HUES6 (cell line): ENCODE measurements around the gene RNF14.

Experiments used
- H3K27ac ChIP-seq: 2 replicates; pipeline ENCODE4 v1.7.0; 2013; ENCODE audit warnings: low read depth, mild to moderate bottlenecking, low read length, inconsistent platforms
- H3K27me3 ChIP-seq: 2 replicates; pipeline ENCODE4 v1.6.1; 2013; ENCODE audit warnings: low read length; ENCODE audit not compliant: control insufficient read depth, insufficient read depth
- H3K36me3 ChIP-seq: 2 replicates; pipeline ENCODE4 v1.6.1; 2013; ENCODE audit warnings: low read length; ENCODE audit not compliant: control insufficient read depth, insufficient read depth
- H3K4me1 ChIP-seq: 2 replicates; pipeline ENCODE4 v1.6.1; 2013; ENCODE audit warnings: low read length; ENCODE audit not compliant: control insufficient read depth, insufficient read depth
- H3K4me3 ChIP-seq: 2 replicates; pipeline ENCODE4 v1.5.1; 2013; ENCODE audit warnings: low read depth, low read length
- H3K9ac ChIP-seq: one replicate; pipeline ENCODE4 v1.6.1; 2013; ENCODE audit warnings: mild to moderate bottlenecking, low read length
- H3K9me3 ChIP-seq: 2 replicates; pipeline ENCODE4 v1.6.1; 2013; ENCODE audit warnings: low read depth, low read length; ENCODE audit not compliant: control insufficient read depth, insufficient read depth

Gene RNF14

GRCh38 chr5:142009886-142010285 is 41.0 kb downstream of the RNF14 start:
- H3K27me3 ChIP-seq: no peaks in the 10 kb centered on the region
- no peak overlapping the region for H3K4me3 ChIP-seq
- no peak overlapping the region for H3K9ac ChIP-seq
- H3K9me3 ChIP-seq: no peaks in the 10 kb centered on the region
- no peak overlapping the region for H3K27ac ChIP-seq
- peaks cover 58% of the 10 kb centered on the region for H3K36me3 ChIP-seq
- H3K4me1 ChIP-seq: peaks cover 5% of the 10 kb centered on the region; the same call in 1 of the 2 replicates

- H3K27ac ChIP-seq: no peak overlapping the region
- H3K9ac ChIP-seq: no peak overlapping the region
- H3K27me3 ChIP-seq: no peaks in the 10 kb centered on the region
- no peaks in the 10 kb centered on the region for H3K9me3 ChIP-seq
- peaks cover 41% of the 10 kb centered on the region for H3K36me3 ChIP-seq
- H3K4me3 ChIP-seq: peak overlapping the region; percentile 92
- H3K4me1 ChIP-seq: peaks cover 5% of the 10 kb centered on the region; the same call in 1 of the 2 replicates
These were observed 42.8 kb downstream of the RNF14 start for GRCh38 chr5:142011572-142012185.

GRCh38 chr5:142012186-142012785 is 43.4 kb downstream of the RNF14 start:
- peaks cover 35% of the 10 kb centered on the region for H3K36me3 ChIP-seq
- no peaks in the 10 kb centered on the region for H3K27me3 ChIP-seq
- H3K27ac ChIP-seq: peak overlapping the region; percentile 70; the same call in 1 of the 2 replicates
- peak overlapping the region; percentile 92 for H3K4me3 ChIP-seq
- H3K9me3 ChIP-seq: no peaks in the 10 kb centered on the region
- H3K4me1 ChIP-seq: peaks cover 5% of the 10 kb centered on the region; the same call in 1 of the 2 replicates
- peak overlapping the region; percentile 88 for H3K9ac ChIP-seq

- peaks cover 29% of the 10 kb centered on the region for H3K36me3 ChIP-seq
- peaks cover 5% of the 10 kb centered on the region; the same call in 1 of the 2 replicates for H3K4me1 ChIP-seq
- H3K27me3 ChIP-seq: no peaks in the 10 kb centered on the region
- H3K9ac ChIP-seq: peak within 1 kb of the TSS; percentile 88
- no peaks in the 10 kb centered on the region for H3K9me3 ChIP-seq
- peak within 1 kb of the TSS; percentile 92 for H3K4me3 ChIP-seq
- H3K27ac ChIP-seq: peak within 1 kb of the TSS; percentile 82
These were observed 44.0 kb downstream of the RNF14 start, which contains the start of gene GNPDA1 for GRCh38 chr5:142012792-142013388. Gene GNPDA1, minus strand, starts transcription at chr5:142013027. Its CDS starts 992 bp downstream, at chr5:142012035.

- Histone ChIP-seq H3K27me3 (no peaks in the 10 kb centered on the region), H3K4me1 (peaks cover 5% of the 10 kb centered on the region; the same call in 1 of the 2 replicates), H3K27ac (no peak overlapping the region), H3K9ac (no peak overlapping the region), H3K36me3 (peaks cover 21% of the 10 kb centered on the region), H3K4me3 (no peak overlapping the region), H3K9me3 (no peaks in the 10 kb centered on the region)
These were observed 45.0 kb downstream of the RNF14 start for GRCh38 chr5:142013734-142014521.

GRCh38 chr5:142014911-142015584 is 46.1 kb downstream of the RNF14 start:
- Histone ChIP-seq H3K27ac (no peak overlapping the region), H3K9ac (no peak overlapping the region), H3K36me3 (peaks cover 11% of the 10 kb centered on the region; the same call in 1 of the 2 replicates), H3K4me3 (no peak overlapping the region), H3K27me3 (no peaks in the 10 kb centered on the region), H3K9me3 (no peaks in the 10 kb centered on the region), H3K4me1 (peaks cover 5% of the 10 kb centered on the region; the same call in 1 of the 2 replicates)

- no peak overlapping the region for H3K27ac ChIP-seq
- H3K27me3 ChIP-seq: no peaks in the 10 kb centered on the region
- H3K4me1 ChIP-seq: peaks cover 5% of the 10 kb centered on the region; the same call in 1 of the 2 replicates
- H3K9ac ChIP-seq: no peak overlapping the region
- 0 out of 2 replicates have a peak, but pooled peaks cover 4% of the 10 kb centered on the region for H3K9me3 ChIP-seq
- no peak overlapping the region for H3K4me3 ChIP-seq
- peaks cover 9% of the 10 kb centered on the region; the same call in 1 of the 2 replicates for H3K36me3 ChIP-seq
These were observed 47.1 kb downstream of the RNF14 start for GRCh38 chr5:142015781-142016533.

GRCh38 chr5:142016556-142016955 is 47.7 kb downstream of the RNF14 start:
- Histone ChIP-seq H3K27ac (no peak overlapping the region), H3K4me3 (no peak overlapping the region), H3K9me3 (0 out of 2 replicates have a peak, but pooled peaks cover 4% of the 10 kb centered on the region), H3K9ac (no peak overlapping the region), H3K4me1 (peaks cover 5% of the 10 kb centered on the region; the same call in 1 of the 2 replicates), H3K27me3 (no peaks in the 10 kb centered on the region), H3K36me3 (peaks cover 4% of the 10 kb centered on the region; the same call in 1 of the 2 replicates)

- Histone ChIP-seq H3K4me3 (no peak overlapping the region), H3K9me3 (0 out of 2 replicates have a peak, but pooled peaks cover 4% of the 10 kb centered on the region), H3K27me3 (peaks cover 4% of the 10 kb centered on the region; the same call in 1 of the 2 replicates), H3K4me1 (peaks cover 5% of the 10 kb centered on the region; the same call in 1 of the 2 replicates), H3K9ac (no peak overlapping the region), H3K27ac (no peak overlapping the region), H3K36me3 (no peaks in the 10 kb centered on the region)
These were observed 49.0 kb downstream of the RNF14 start for GRCh38 chr5:142017832-142018427.
